Effector memory CD8-positive, alpha-beta T cell (primary cell): ENCODE data around the gene ACRBP.

Experiments used
- ATAC-seq: fragments of 150-1000 bp; cut with Tn5 transposase; replicated peaks from 2 replicates; pipeline ENCODE4 v1.10.0; 2021; ENCODE audit warnings: mild to moderate bottlenecking, moderate library complexity
- DNase-seq, 3 experiments: peaks; one replicate each; pipeline ENCODE4 v3.0.0; 2021
- H3K27ac Mint-ChIP-seq, 2 donors: one replicate each; pipeline ENCODE4 v1.8.0; 2022; ENCODE audit warnings: mild to moderate bottlenecking in 2 of 2, mixed read lengths in 2 of 2, moderate library complexity in 2 of 2
- H3K27me3 Mint-ChIP-seq, 2 donors: one replicate each; pipeline ENCODE4 v1.8.0; 2022; ENCODE audit warnings: mixed read lengths in 2 of 2
- H3K36me3 Mint-ChIP-seq: one replicate; pipeline ENCODE4 v1.8.0; 2022; ENCODE audit warnings: mild to moderate bottlenecking, moderate library complexity, mixed read lengths; ENCODE audit not compliant: insufficient read depth
- H3K4me1 Mint-ChIP-seq, 2 donors: one replicate each; pipeline ENCODE4 v1.8.0; 2022; ENCODE audit warnings: low read depth in 2 of 2, mixed read lengths in 2 of 2
- H3K4me3 Mint-ChIP-seq, 2 donors: one replicate each; pipeline ENCODE4 v1.8.0; 2022; ENCODE audit warnings: mild to moderate bottlenecking in 2 of 2, mixed read lengths in 2 of 2, moderate library complexity in 2 of 2
- H3K9me3 Mint-ChIP-seq, 2 donors: one replicate each; pipeline ENCODE4 v1.8.0; 2022; ENCODE audit warnings: mixed read lengths in 2 of 2

Gene ACRBP

GRCh38 chr12:6641131-6641530 lies 6.1 kb downstream of the ACRBP start:
- H3K4me3 Mint-ChIP-seq: no peak overlapping the region
- H3K36me3 Mint-ChIP-seq: peaks cover 3% of the 10 kb centered on the region
- no peaks in the 10 kb centered on the region for H3K27me3 Mint-ChIP-seq
- H3K9me3 Mint-ChIP-seq: peaks cover 0 to 3% of the 10 kb centered on the region in 2 donors
- H3K4me1 Mint-ChIP-seq: peaks cover 4 to 5% of the 10 kb centered on the region in 2 donors
- no peak overlapping the region for H3K27ac Mint-ChIP-seq
- DNase-seq (no peak), ATAC-seq (no peak)

GRCh38 chr12:6640497-6640896 lies 6.7 kb downstream of the ACRBP start:
- H3K36me3 Mint-ChIP-seq: no peaks in the 10 kb centered on the region
- H3K9me3 Mint-ChIP-seq: peaks cover 0 to 3% of the 10 kb centered on the region in 2 donors
- H3K27me3 Mint-ChIP-seq: no peaks in the 10 kb centered on the region
- no peak overlapping the region for H3K27ac Mint-ChIP-seq
- no peak for DNase-seq
- no peak overlapping the region for H3K4me3 Mint-ChIP-seq
- ATAC-seq: no peak
- H3K4me1 Mint-ChIP-seq: peaks cover 10 to 11% of the 10 kb centered on the region in 2 donors

GRCh38 chr12:6639151-6639801 lies 8.0 kb downstream of the ACRBP start:
- Mint-ChIP-seq H3K27me3 (no peaks in the 10 kb centered on the region), H3K27ac (no peak overlapping the region), H3K36me3 (no peaks in the 10 kb centered on the region), H3K9me3 (peaks cover 0 to under 1% of the 10 kb centered on the region in 2 donors), H3K4me1 (peaks cover 18% of the 10 kb centered on the region in 2 donors), H3K4me3 (no peak overlapping the region)
- ATAC-seq (no peak), DNase-seq (no peak)

- Mint-ChIP-seq H3K9me3 (no peaks in the 10 kb centered on the region), H3K4me1 (peaks cover 23% of the 10 kb centered on the region in 2 donors), H3K36me3 (no peaks in the 10 kb centered on the region), H3K27me3 (no peaks in the 10 kb centered on the region), H3K4me3 (no peak overlapping the region), H3K27ac (no peak overlapping the region)
- ATAC-seq (no peak), DNase-seq (no peak)
Observed at GRCh38 chr12:6638305-6638704, 8.9 kb downstream of the ACRBP start.

- ATAC-seq: peak; percentile 58
- Mint-ChIP-seq H3K27ac (peak within 1 kb of the TSS; percentile 85 to 92), H3K4me3 (peak within 1 kb of the TSS; percentile 84 to 85), H3K27me3 (no peaks in the 10 kb centered on the region), H3K36me3 (peaks cover 6% of the 10 kb centered on the region), H3K4me1 (peaks cover 44 to 45% of the 10 kb centered on the region in 2 donors), H3K9me3 (no peaks in the 10 kb centered on the region)
- no peak for DNase-seq
Observed at GRCh38 chr12:6635856-6636531, 11.2 kb downstream of the ACRBP start, which contains the start of gene LPAR5. LPAR5 (minus strand) TSS chr12:6635959; CDS start chr12:6621248, 14,711 bp downstream.

- ATAC-seq (peak; percentile 58), DNase-seq (peak in 2 of 3 experiments; percentile 21 to 39)
- H3K9me3 Mint-ChIP-seq: no peaks in the 10 kb centered on the region
- H3K4me1 Mint-ChIP-seq: peaks cover 50 to 51% of the 10 kb centered on the region in 2 donors
- H3K4me3 Mint-ChIP-seq: peak overlapping the region; percentile 84 to 85
- H3K36me3 Mint-ChIP-seq: peaks cover 6% of the 10 kb centered on the region
- no peaks in the 10 kb centered on the region for H3K27me3 Mint-ChIP-seq
- H3K27ac Mint-ChIP-seq: peak overlapping the region; percentile 85 to 92
Observed at GRCh38 chr12:6635375-6635855, 11.8 kb downstream of the ACRBP start.

GRCh38 chr12:6632026-6632983 lies 14.9 kb downstream of the ACRBP start:
- no peaks in the 10 kb centered on the region for H3K27me3 Mint-ChIP-seq
- no peaks in the 10 kb centered on the region for H3K9me3 Mint-ChIP-seq
- H3K36me3 Mint-ChIP-seq: peaks cover 22% of the 10 kb centered on the region
- peak overlapping the region; percentile 84 to 88 for H3K4me3 Mint-ChIP-seq
- DNase-seq (peak; percentile 39 to 50 (median 41)), ATAC-seq (peak; percentile 64)
- H3K27ac Mint-ChIP-seq: peak overlapping the region; percentile 96 to 97
- H3K4me1 Mint-ChIP-seq: peaks cover 59 to 64% of the 10 kb centered on the region in 2 donors

- Mint-ChIP-seq H3K36me3 (peaks cover 29% of the 10 kb centered on the region), H3K27me3 (no peaks in the 10 kb centered on the region), H3K9me3 (no peaks in the 10 kb centered on the region), H3K4me3 (peak overlapping the region; percentile 84 to 88), H3K27ac (peak overlapping the region; percentile 96 to 97), H3K4me1 (peaks cover 61 to 69% of the 10 kb centered on the region in 2 donors)
- ATAC-seq (peak; percentile 26), DNase-seq (no peak)
Observed at GRCh38 chr12:6631549-6631961, 15.7 kb downstream of the ACRBP start.

- peak overlapping the region; percentile 84 to 88 for H3K4me3 Mint-ChIP-seq
- no peaks in the 10 kb centered on the region for H3K9me3 Mint-ChIP-seq
- H3K27me3 Mint-ChIP-seq: no peaks in the 10 kb centered on the region
- peaks cover 54 to 63% of the 10 kb centered on the region in 2 donors for H3K4me1 Mint-ChIP-seq
- peaks cover 35% of the 10 kb centered on the region for H3K36me3 Mint-ChIP-seq
- H3K27ac Mint-ChIP-seq: peak overlapping the region; percentile 96 to 97
- no peak for ATAC-seq
- no peak for DNase-seq
Observed at GRCh38 chr12:6630736-6631135, 16.5 kb downstream of the ACRBP start.

GRCh38 chr12:6627616-6628015 lies 19.6 kb downstream of the ACRBP start:
- ATAC-seq (peak; percentile 69), DNase-seq (peak in 1 of 3 experiments; percentile 15)
- H3K27ac Mint-ChIP-seq: peak overlapping the region; percentile 67 to 85
- peaks cover 36 to 44% of the 10 kb centered on the region in 2 donors for H3K4me1 Mint-ChIP-seq
- no peaks in the 10 kb centered on the region for H3K27me3 Mint-ChIP-seq
- peak overlapping the region; percentile 79 to 84 for H3K4me3 Mint-ChIP-seq
- no peaks in the 10 kb centered on the region for H3K9me3 Mint-ChIP-seq
- H3K36me3 Mint-ChIP-seq: peaks cover 52% of the 10 kb centered on the region

GRCh38 chr12:6626654-6627283 lies 20.5 kb downstream of the ACRBP start:
- Mint-ChIP-seq H3K36me3 (peaks cover 53% of the 10 kb centered on the region), H3K27me3 (no peaks in the 10 kb centered on the region), H3K9me3 (no peaks in the 10 kb centered on the region), H3K4me3 (peak overlapping the region; percentile 79 to 84), H3K27ac (peak overlapping the region; percentile 67 to 85), H3K4me1 (peaks cover 28 to 37% of the 10 kb centered on the region in 2 donors)
- ATAC-seq (peak; percentile 26), DNase-seq (no peak)

GRCh38 chr12:6620885-6621274 lies 26.4 kb downstream of the ACRBP start:
- no peaks in the 10 kb centered on the region for H3K27me3 Mint-ChIP-seq
- ATAC-seq: no peak
- H3K4me1 Mint-ChIP-seq: peaks cover 13 to 14% of the 10 kb centered on the region in 2 donors
- H3K27ac Mint-ChIP-seq: no peak overlapping the region
- DNase-seq: no peak
- H3K36me3 Mint-ChIP-seq: peaks cover 26% of the 10 kb centered on the region
- H3K9me3 Mint-ChIP-seq: no peaks in the 10 kb centered on the region
- peak overlapping the region in 1 of 2 donors; percentile 40 for H3K4me3 Mint-ChIP-seq
